ENCODE data around the gene NF1.

The NF1 gene

GRCh38 chr17:31299624-31300023 is 204.8 kb downstream of the NF1 start:
- DNase-seq: no peak

DNA sequence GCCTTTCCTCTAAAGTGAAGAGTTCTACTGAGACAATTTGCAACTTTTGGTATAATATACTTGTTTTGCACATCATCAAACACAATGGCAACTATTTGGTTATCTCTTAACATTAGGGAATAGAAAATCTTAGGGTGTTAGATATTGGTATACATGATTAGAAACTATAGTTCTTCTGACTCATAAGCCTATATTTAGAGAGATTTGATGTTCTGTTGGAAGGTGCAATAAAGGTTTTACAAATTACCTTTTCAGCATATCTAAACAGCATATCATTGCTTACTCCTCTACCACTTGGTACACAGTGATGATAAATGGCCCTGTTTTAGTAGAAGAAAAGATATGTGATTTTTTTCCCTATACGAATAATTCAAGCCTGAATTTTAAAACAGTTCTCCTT is 212.9 kb downstream of the NF1 start:
- no peak for DNase-seq

GRCh38 chr17:31308372-31309334 is 213.9 kb downstream of the NF1 start:
- DNase-seq: no peak

DNA sequence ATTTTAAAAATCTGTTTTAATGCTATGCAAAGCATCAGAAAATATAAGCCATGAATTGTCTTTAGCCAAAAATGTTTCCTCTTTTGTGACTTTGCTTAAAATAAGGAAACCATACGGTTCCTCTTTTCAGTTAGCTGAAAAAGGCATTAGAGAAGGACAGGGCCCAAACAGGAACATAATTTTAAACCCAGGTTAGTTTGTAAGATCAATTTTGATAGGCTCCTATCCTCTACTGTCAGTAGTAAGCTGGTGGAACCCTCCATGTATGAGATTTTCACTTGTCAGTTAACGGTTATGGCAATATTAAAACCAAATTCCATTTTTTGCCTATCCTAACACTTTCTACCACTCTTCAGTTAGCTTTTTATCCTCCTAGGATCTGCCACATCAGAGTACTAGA is 214.8 kb downstream of the NF1 start:
- no peak for DNase-seq

DNA sequence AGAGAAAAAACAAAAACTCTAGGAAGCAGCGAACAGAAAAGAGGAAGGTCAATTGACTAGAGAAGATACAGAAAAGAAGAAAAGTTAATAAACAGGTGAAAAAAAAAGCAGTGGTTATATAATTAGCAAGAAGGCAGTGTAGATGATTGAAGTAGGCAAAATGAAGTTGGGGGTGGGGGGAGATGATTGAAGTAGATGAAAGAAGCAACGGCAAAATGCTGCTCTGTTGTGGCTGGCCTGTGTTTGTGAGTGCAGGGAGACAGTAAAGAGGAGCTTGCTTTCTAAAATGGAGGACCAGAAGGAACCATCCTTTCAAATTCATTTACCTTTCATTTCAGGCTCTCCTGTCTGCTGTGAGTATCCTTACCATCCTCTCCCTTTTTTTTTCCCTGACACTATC is 215.5 kb downstream of the NF1 start:
- DNase-seq: peak; percentile 34

GRCh38 chr17:31310886-31311285 is 216.1 kb downstream of the NF1 start:
- DNase-seq: no peak

DNA sequence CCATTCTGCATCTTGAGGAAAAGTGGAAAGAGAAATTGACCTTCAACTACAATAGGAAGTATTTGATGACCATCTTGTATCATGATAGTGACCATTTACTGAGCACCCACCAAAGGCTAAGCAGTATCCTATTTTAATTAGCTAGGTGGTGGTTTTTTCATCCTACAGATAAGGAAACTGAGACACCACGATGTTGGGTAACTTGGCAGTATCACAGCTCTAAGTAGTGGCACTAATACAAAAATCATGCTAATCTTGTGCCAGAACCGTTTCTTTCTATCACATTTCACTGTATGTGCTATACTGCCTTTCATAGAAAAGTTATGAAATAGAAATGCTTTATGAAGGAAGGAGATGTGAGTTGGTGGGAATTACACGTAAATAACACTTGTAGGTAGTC is 216.7 kb downstream of the NF1 start:
- DNase-seq: no peak

- peak; percentile 44 for DNase-seq
Measured at GRCh38 chr17:31312223-31312622, 217.4 kb downstream of the NF1 start.

DNA sequence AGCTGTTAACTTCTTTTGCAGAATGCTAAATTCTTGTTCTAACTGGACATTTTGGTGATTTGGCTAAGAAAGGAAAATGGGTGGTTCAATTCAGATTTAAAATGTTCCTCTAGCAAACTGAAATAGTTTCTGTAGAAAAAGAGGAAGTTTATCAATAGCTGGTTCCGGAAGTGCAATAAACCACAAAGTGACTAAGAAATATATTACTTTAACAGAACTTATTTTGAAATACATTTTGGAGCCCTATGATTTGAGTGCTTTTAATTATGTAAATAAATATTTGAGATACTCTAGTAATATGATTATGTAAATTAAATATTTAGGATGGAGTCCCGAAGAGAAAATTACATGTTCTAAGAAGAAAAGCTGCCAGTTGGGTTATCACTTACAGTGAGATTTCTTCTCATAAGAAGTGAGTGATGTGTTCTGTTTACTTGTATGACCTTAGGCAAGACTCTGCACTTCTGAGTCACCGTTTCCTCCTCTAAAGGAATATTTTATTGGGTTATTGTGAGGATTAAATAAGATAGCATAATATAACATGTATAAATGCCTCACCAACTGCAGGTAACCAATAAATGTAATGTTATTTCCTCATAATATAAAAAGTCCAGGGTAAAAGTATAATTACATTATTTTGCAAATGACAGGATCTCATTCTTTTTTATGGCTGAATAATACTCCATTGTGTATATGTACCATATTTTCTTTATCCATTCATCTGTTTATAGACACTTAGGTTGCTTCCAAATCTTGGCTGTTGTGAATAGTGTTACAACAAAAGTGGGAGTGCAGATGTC is 219.4 kb downstream of the NF1 start, which contains the start of gene EVI2B:
Gene EVI2B, minus strand, starts transcription at position 73 of the 800 bp plus-strand sequence. CDS start 8,445 bp downstream, outside the sequence.
- no peak for DNase-seq

DNA sequence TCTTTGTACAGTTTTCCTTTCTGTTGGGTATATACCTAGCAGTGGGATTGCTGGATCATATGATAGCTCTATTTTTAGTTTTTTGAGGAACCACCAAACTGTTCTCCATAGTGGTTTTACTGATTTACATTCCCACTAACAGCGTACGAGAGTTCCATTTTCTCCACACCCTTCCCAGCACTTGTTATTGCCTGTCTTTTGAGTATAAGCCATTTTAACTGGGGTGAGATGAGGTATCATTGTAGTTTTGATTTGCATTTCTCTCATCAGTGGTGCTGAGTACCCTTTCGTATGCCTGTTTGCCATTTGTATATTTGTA is 220.0 kb downstream of the NF1 start:
- no peak for DNase-seq

GRCh38 chr17:31318298-31318801 is 223.6 kb downstream of the NF1 start:
- peak; percentile 61 for DNase-seq

DNA sequence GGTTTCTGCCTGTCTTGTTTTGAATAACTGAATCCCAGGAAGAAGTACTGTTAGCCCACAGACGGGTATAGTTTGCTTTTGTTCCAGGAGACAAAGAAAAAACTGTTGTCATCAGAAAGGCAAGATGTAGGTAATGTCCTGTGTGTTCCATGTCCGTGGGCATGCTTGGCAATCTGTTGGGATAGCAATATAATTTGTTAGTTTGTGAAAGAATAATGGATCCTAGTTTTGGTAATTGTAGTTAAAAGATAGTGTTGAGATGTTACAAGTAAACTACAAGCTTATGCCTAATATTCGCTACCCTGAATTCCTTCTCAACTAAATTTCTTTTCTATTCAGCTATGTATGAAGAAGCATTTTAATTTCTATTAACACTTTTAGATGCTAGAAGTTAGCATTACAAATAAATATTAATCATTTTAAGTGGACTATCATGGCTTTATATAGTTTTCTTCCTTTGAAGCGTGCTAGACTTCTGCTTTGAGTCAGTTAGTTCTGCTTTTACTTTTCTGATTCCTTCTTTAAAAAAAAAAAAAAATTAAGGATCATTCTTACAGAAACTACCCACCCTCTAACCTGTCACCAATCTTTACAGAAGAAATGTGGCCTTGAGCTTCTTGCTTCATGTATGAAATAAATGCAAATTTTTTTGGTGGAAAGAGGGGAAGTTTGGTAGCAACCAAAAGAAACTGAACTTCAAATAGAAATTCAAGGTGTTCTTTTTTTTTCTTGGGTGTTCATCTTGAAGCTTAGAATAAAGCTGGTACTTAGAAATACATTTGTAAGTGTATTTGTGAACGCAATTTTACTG is 224.3 kb downstream of the NF1 start:
- DNase-seq: no peak

- DNase-seq: no peak
Measured at GRCh38 chr17:31320241-31320640, 225.5 kb downstream of the NF1 start.

DNA sequence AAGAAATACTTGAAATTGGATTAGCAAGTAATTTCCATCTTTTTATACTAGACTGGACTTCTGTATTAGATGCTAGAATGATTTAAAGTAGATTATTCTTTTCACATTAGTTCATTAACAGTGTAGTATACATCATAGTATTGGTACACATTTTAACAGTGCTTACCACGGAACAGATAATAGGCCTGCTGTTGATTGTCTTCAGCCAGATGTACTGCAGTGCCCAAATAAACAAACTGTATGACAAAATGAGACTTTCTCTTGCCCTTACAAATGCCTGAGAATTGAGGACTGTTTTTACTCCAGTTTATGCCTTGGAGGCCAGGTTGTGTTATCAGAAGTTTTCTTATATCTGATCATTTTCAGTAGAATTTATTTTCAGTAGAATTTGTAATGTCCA is 226.0 kb downstream of the NF1 start:
- no peak for DNase-seq

- peak; percentile 81 for DNase-seq
Measured at GRCh38 chr17:31321481-31321880, 226.7 kb downstream of the NF1 start, which contains the start of gene EVI2A. TSS of gene EVI2A (minus strand) at chr17:31321622. CDS start at chr17:31319013, 2,609 bp downstream.

GRCh38 chr17:31321966-31322365 is 227.2 kb downstream of the NF1 start:
- peak; percentile 12 for DNase-seq

- no peak for DNase-seq
Measured at GRCh38 chr17:31323551-31323950, 228.8 kb downstream of the NF1 start.

- no peak for DNase-seq
Measured at GRCh38 chr17:31327534-31328159, 232.9 kb downstream of the NF1 start.

GRCh38 chr17:31328160-31328535 is 233.4 kb downstream of the NF1 start:
- DNase-seq: no peak

DNA sequence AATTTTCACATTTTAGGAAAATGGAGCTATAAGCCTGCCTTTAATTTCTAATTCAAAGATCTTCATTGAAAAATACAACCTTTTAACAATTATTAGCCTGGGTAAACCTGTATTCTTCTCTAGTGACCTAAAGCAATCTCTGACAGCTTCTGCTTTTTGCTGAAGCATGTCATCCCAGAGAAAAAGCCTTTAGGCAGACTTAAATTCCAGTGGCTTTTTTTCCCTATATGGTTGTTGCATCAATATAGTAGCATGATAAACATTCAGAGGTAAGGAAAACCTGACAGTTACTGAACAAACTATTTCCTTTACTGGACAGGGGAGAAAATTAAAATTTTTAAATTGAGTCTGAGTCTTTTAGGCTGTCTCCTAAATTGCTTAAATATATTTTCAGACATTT is 234.4 kb downstream of the NF1 start:
- no peak for DNase-seq

GRCh38 chr17:31339906-31340661 is 245.3 kb downstream of the NF1 start:
- DNase-seq: no peak
